Prostate gland (tissue), 2 donors: ENCODE data around the gene PCBP4. TPM values are rescaled to one million over a fixed set of nuclear protein-coding genes. Genes with fewer than 3 reads are reported as not detected.
A peak's percentile ranks its signal among the peaks of the same experiment; 100 is the strongest.

ENCODE experiments used
- DNase-seq: peaks from one replicate; pipeline ENCODE4 v3.0.0-alpha.2; 2019; ENCODE audit warnings: low spot score
- H3K27ac ChIP-seq, 2 donors: fragments of 200-600 bp; sonication (generic); 2 replicates each; pipeline ENCODE4 v1.5.1; 2017 to 2019
- H3K27me3 ChIP-seq: fragments of 200-600 bp; sonication (generic); replicated peaks from 2 replicates; pipeline ENCODE4 v1.5.1; 2019; ENCODE audit not compliant: insufficient read depth
- H3K36me3 ChIP-seq, 2 donors: fragments of 200-600 bp; sonication (generic); 1 replicate in 1 of 2; 2 replicates in 1 of 2; pipeline versions ENCODE4 v1.5.1 to v1.8.1; 2017 to 2019
- H3K4me1 ChIP-seq: fragments of 200-600 bp; sonication (generic); replicated peaks from 2 replicates; pipeline ENCODE4 v1.5.1; 2019
- H3K4me3 ChIP-seq, 2 donors: fragments of 200-600 bp; sonication (generic); 2 replicates each; pipeline ENCODE4 v1.5.1; 2017 to 2019
- H3K9me3 ChIP-seq: fragments of 200-600 bp; sonication (generic); 2 replicates; pipeline ENCODE4 v1.5.1; 2017
- CTCF ChIP-seq, 4 experiments: fragments of 200-600 bp in 2 of 4; fragments of 450-650 bp in 2 of 4; sonication (generic) in 2 of 4; IDR thresholded peaks; 1 replicate in 3 of 4; 2 replicates in 1 of 4; pipeline ENCODE4 v1.5.1; 2016 to 2019; ENCODE audit warnings: antibody characterized with exemption in 4 of 4, mild to moderate bottlenecking in 2 of 4, moderate library complexity in 2 of 4
- POLR2A ChIP-seq: fragments of 450-650 bp; IDR thresholded peaks from one replicate; pipeline ENCODE4 v1.6.1; 2016; ENCODE audit warnings: antibody characterized with exemption, mild to moderate bottlenecking
- POLR2AphosphoS5 ChIP-seq: sonication (generic); formaldehyde crosslinking; IDR thresholded peaks from one replicate; pipeline ENCODE4 v1.6.1; 2017; ENCODE audit warnings: antibody characterized with exemption
- WGBS: methylation state at CpG from one replicate; pipeline ENCODE4 v1.1.5; 2018; 5-methylcytosine and 5-hydroxymethylcytosine counted together
- intact Hi-C: fragments of 100-400 bp; cut with DNase I; formaldehyde crosslinking; loops from one replicate; pipeline ENCODE4 v1.14.2; 2022
- total RNA-seq, 2 donors: library from RNA; depleted of rRNA; stranded (reverse); fragments of >200 nt; gene quantifications; one replicate each; pipeline ENCODE4 v1.1.0, GENCODE V29; 2016

PCBP4 gene
- total RNA-seq, 2 donors from 2014 or later, result 74.0 to 74.1 TPM

GRCh38 chr3:51974277-51974962, 7.2 kb upstream of the PCBP4 start:
- TF ChIP-seq POLR2AphosphoS5 (no peak), CTCF (IDR thresholded peaks at IDR 0.05) (no peak), POLR2A (no peak)

GRCh38 chr3:51971350-51971749, 4.1 kb upstream of the PCBP4 start:
- Histone ChIP-seq H3K4me1 (peaks cover 20% of the 10 kb centered on the region), H3K27ac (no peak overlapping the region), H3K27me3 (no peaks in the 10 kb centered on the region), H3K4me3 (no peak overlapping the region), H3K9me3 (no peaks in the 10 kb centered on the region), H3K36me3 (no peaks in the 10 kb centered on the region)
- no peak for DNase-seq
- 93% methylated on average over 11 of the region's 11 CpGs for WGBS
- intact Hi-C loops, result no loop called here
- TF ChIP-seq POLR2AphosphoS5 (no peak), CTCF (IDR thresholded peaks at IDR 0.05) (no peak), POLR2A (no peak)

More at GRCh38 chr3:51974277-51974962, 7.2 kb upstream of the PCBP4 start:
- H3K27me3 ChIP-seq, result no peaks in the 10 kb centered on the region
- intact Hi-C loops, result loop anchor here (2.0 kb wide), 1 partner anchor 32 kb away; the partner anchor contains the start of gene PARP3
- H3K9me3 ChIP-seq, result no peaks in the 10 kb centered on the region
- 11% methylated on average over 30 of the region's 30 CpGs for WGBS
- H3K36me3 ChIP-seq, result no peaks in the 10 kb centered on the region
- peak overlapping the region; percentile 90 to 91 for H3K27ac ChIP-seq
- peak overlapping the region; percentile 54 to 67 for H3K4me3 ChIP-seq
- DNase-seq, result no peak
- peaks cover 14% of the 10 kb centered on the region for H3K4me1 ChIP-seq

- Histone ChIP-seq H3K27me3 (no peaks in the 10 kb centered on the region), H3K36me3 (no peaks in the 10 kb centered on the region), H3K9me3 (no peaks in the 10 kb centered on the region), H3K27ac (no peak overlapping the region), H3K4me1 (peaks cover 22% of the 10 kb centered on the region), H3K4me3 (no peak overlapping the region)
- TF ChIP-seq CTCF (IDR thresholded peaks at IDR 0.05) (no peak), POLR2AphosphoS5 (no peak)
- no peak for DNase-seq
- intact Hi-C loops, result no loop called here
- 73% methylated on average over 6 of the region's 6 CpGs for WGBS
Measured at GRCh38 chr3:51970606-51971300, 3.5 kb upstream of the PCBP4 start.

GRCh38 chr3:51969841-51970240, 2.6 kb upstream of the PCBP4 start:
- WGBS, result 74% methylated on average over 4 of the region's 4 CpGs
- H3K9me3 ChIP-seq, result no peaks in the 10 kb centered on the region
- H3K27me3 ChIP-seq, result no peaks in the 10 kb centered on the region
- no peak overlapping the region for H3K27ac ChIP-seq
- TF ChIP-seq POLR2AphosphoS5 (no peak), CTCF (IDR thresholded peaks at IDR 0.05) (no peak), POLR2A (no peak)
- H3K4me3 ChIP-seq, result no peak overlapping the region
- no peak for DNase-seq
- H3K4me1 ChIP-seq, result peaks cover 19% of the 10 kb centered on the region
- no peaks in the 10 kb centered on the region for H3K36me3 ChIP-seq
- intact Hi-C loops, result no loop called here
